Stimulated activated naive CD8-positive, alpha-beta T cell treated with anti-CD3 and anti-CD28 coated beads, Interleukin-15, amount 100 ng/mL, for 72 hours (primary cell): ENCODE measurements around the gene PTPRU.

ENCODE experiments used
- ATAC-seq: fragments of 150-1000 bp; cut with Tn5 transposase; 2 replicates; pipeline ENCODE4 v1.10.0; 2021; ENCODE audit warnings: mild to moderate bottlenecking, moderate library complexity
- DNase-seq, 2 donors: peaks; one replicate each; pipeline ENCODE4 v3.0.0; 2021 to 2022
- H3K27ac Mint-ChIP-seq, 2 donors: one replicate each; pipeline ENCODE4 v1.8.0; 2022; ENCODE audit warnings: mild to moderate bottlenecking in 2 of 2, mixed read lengths in 2 of 2, moderate library complexity in 2 of 2
- H3K27me3 Mint-ChIP-seq: one replicate; pipeline ENCODE4 v1.8.0; 2022; ENCODE audit warnings: mixed read lengths
- H3K4me1 Mint-ChIP-seq: one replicate; pipeline ENCODE4 v1.8.0; 2022; ENCODE audit warnings: mild to moderate bottlenecking, mixed read lengths
- H3K4me3 Mint-ChIP-seq, 2 donors: one replicate each; pipeline ENCODE4 v1.8.0; 2022; ENCODE audit warnings: mild to moderate bottlenecking in 2 of 2, mixed read lengths in 2 of 2, moderate library complexity in 1 of 2
- H3K9me3 Mint-ChIP-seq, 2 donors: one replicate each; pipeline ENCODE4 v1.8.0; 2022; ENCODE audit warnings: mixed read lengths in 2 of 2

Gene PTPRU

GRCh38 chr1:29247571-29248273, 11.4 kb downstream of the PTPRU start:
- ATAC-seq, result no peak
- H3K4me3 Mint-ChIP-seq, result no peak overlapping the region
- H3K9me3 Mint-ChIP-seq, result no peaks in the 10 kb centered on the region
- no peak for DNase-seq
- H3K27ac Mint-ChIP-seq, result peak overlapping the region in 1 of 2 donors; percentile 10
- no peaks in the 10 kb centered on the region for H3K4me1 Mint-ChIP-seq
- H3K27me3 Mint-ChIP-seq, result peaks cover 8% of the 10 kb centered on the region

GRCh38 chr1:29248409-29248808, 12.1 kb downstream of the PTPRU start:
- H3K27ac Mint-ChIP-seq, result no peak overlapping the region
- H3K4me1 Mint-ChIP-seq, result no peaks in the 10 kb centered on the region
- no peak overlapping the region for H3K4me3 Mint-ChIP-seq
- no peak for DNase-seq
- H3K9me3 Mint-ChIP-seq, result no peaks in the 10 kb centered on the region
- no peak for ATAC-seq
- peaks cover 8% of the 10 kb centered on the region for H3K27me3 Mint-ChIP-seq

GRCh38 chr1:29249170-29249691, 12.9 kb downstream of the PTPRU start:
- Mint-ChIP-seq H3K4me1 (no peaks in the 10 kb centered on the region), H3K9me3 (no peaks in the 10 kb centered on the region), H3K4me3 (no peak overlapping the region), H3K27me3 (peaks cover 8% of the 10 kb centered on the region), H3K27ac (no peak overlapping the region)
- ATAC-seq (no peak), DNase-seq (no peak)

- DNase-seq (no peak), ATAC-seq (no peak)
- H3K4me3 Mint-ChIP-seq, result no peak overlapping the region
- H3K27ac Mint-ChIP-seq, result peak overlapping the region in 1 of 2 donors; percentile 2
- H3K4me1 Mint-ChIP-seq, result no peaks in the 10 kb centered on the region
- no peaks in the 10 kb centered on the region for H3K9me3 Mint-ChIP-seq
- H3K27me3 Mint-ChIP-seq, result peaks cover 8% of the 10 kb centered on the region
Measured at GRCh38 chr1:29249951-29250581, 13.7 kb downstream of the PTPRU start.

GRCh38 chr1:29251164-29252124, 15.1 kb downstream of the PTPRU start:
- Mint-ChIP-seq H3K4me1 (no peaks in the 10 kb centered on the region), H3K9me3 (no peaks in the 10 kb centered on the region), H3K4me3 (no peak overlapping the region), H3K27me3 (peaks cover 8% of the 10 kb centered on the region), H3K27ac (no peak overlapping the region)
- DNase-seq (no peak), ATAC-seq (no peak)

- Mint-ChIP-seq H3K27ac (no peak overlapping the region), H3K9me3 (no peaks in the 10 kb centered on the region), H3K4me3 (no peak overlapping the region), H3K27me3 (peaks cover 3% of the 10 kb centered on the region), H3K4me1 (no peaks in the 10 kb centered on the region)
- DNase-seq (no peak), ATAC-seq (no peak)
Measured at GRCh38 chr1:29253180-29253579, 16.9 kb downstream of the PTPRU start.

GRCh38 chr1:29254346-29254745, 18.0 kb downstream of the PTPRU start:
- Mint-ChIP-seq H3K27ac (no peak overlapping the region), H3K27me3 (peaks cover 11% of the 10 kb centered on the region), H3K4me3 (no peak overlapping the region), H3K4me1 (no peaks in the 10 kb centered on the region), H3K9me3 (no peaks in the 10 kb centered on the region)
- no peak for ATAC-seq
- no peak for DNase-seq

GRCh38 chr1:29255134-29255666, 18.9 kb downstream of the PTPRU start:
- H3K4me1 Mint-ChIP-seq, result peaks cover 7% of the 10 kb centered on the region
- no peak for DNase-seq
- no peak overlapping the region for H3K4me3 Mint-ChIP-seq
- no peaks in the 10 kb centered on the region for H3K9me3 Mint-ChIP-seq
- no peak for ATAC-seq
- no peak overlapping the region for H3K27ac Mint-ChIP-seq
- peaks cover 16% of the 10 kb centered on the region for H3K27me3 Mint-ChIP-seq

- ATAC-seq (no peak), DNase-seq (no peak)
- H3K27ac Mint-ChIP-seq, result no peak overlapping the region
- H3K27me3 Mint-ChIP-seq, result peaks cover 28% of the 10 kb centered on the region
- peaks cover 12% of the 10 kb centered on the region for H3K4me1 Mint-ChIP-seq
- no peak overlapping the region for H3K4me3 Mint-ChIP-seq
- no peaks in the 10 kb centered on the region for H3K9me3 Mint-ChIP-seq
Measured at GRCh38 chr1:29256394-29256793, 20.1 kb downstream of the PTPRU start.

GRCh38 chr1:29256979-29257804, 20.9 kb downstream of the PTPRU start:
- H3K27ac Mint-ChIP-seq, result no peak overlapping the region
- no peak overlapping the region for H3K4me3 Mint-ChIP-seq
- peaks cover 35% of the 10 kb centered on the region for H3K27me3 Mint-ChIP-seq
- ATAC-seq (no peak), DNase-seq (no peak)
- peaks cover 12% of the 10 kb centered on the region for H3K4me1 Mint-ChIP-seq
- H3K9me3 Mint-ChIP-seq, result no peaks in the 10 kb centered on the region

- Mint-ChIP-seq H3K4me3 (no peak overlapping the region), H3K27ac (no peak overlapping the region), H3K27me3 (peaks cover 35% of the 10 kb centered on the region), H3K9me3 (no peaks in the 10 kb centered on the region), H3K4me1 (peaks cover 12% of the 10 kb centered on the region)
- DNase-seq, result no peak
- no peak for ATAC-seq
Measured at GRCh38 chr1:29258189-29258975, 22.1 kb downstream of the PTPRU start.

- Mint-ChIP-seq H3K4me3 (peak overlapping the region; percentile 80 to 82), H3K9me3 (no peaks in the 10 kb centered on the region), H3K4me1 (peaks cover 12% of the 10 kb centered on the region), H3K27ac (no peak overlapping the region), H3K27me3 (peaks cover 35% of the 10 kb centered on the region)
- DNase-seq (no peak), ATAC-seq (peak; percentile 77)
Measured at GRCh38 chr1:29258976-29259801, 22.9 kb downstream of the PTPRU start.

- no peaks in the 10 kb centered on the region for H3K9me3 Mint-ChIP-seq
- DNase-seq (peak in 1 of 2 donors; percentile 42), ATAC-seq (peak; percentile 70)
- peak overlapping the region in 1 of 2 donors; percentile 27 for H3K27ac Mint-ChIP-seq
- H3K27me3 Mint-ChIP-seq, result peaks cover 35% of the 10 kb centered on the region
- peak overlapping the region; percentile 80 to 82 for H3K4me3 Mint-ChIP-seq
- peaks cover 12% of the 10 kb centered on the region for H3K4me1 Mint-ChIP-seq
Measured at GRCh38 chr1:29259802-29260441, 23.6 kb downstream of the PTPRU start.
